K562 (cell line): ENCODE results near the gene KCNQ2. TPM values are rescaled to one million over a fixed set of nuclear protein-coding genes. Genes with fewer than 3 reads are reported as not detected.

Experiments
- ATAC-seq: fragments of 200-7000 bp; cut with Tn5 transposase; 3 replicates; pipeline ENCODE4 v1.9.1; 2020; ENCODE audit warnings: moderate library complexity
- BruUV-seq: library from RNA; stranded (reverse); fragments of 400-500 nt; replicated peaks from 2 replicates; lab custom pipeline; 2021; lab: Mats Ljungman, UMichigan
- CTCF ChIA-PET: fragments of 300-600 bp; formaldehyde crosslinking; extraction: SDS; loops from one replicate; lab custom pipeline; 2021; ENCODE audit warnings: low intra/inter-chr PET ratio; lab: Yijun Ruan, JAX
- POLR2A ChIA-PET: fragments of 300-600, 350-650 bp; sonication (Branson Sonifier 250); formaldehyde crosslinking; extraction: SDS; loops from one replicate; lab custom pipeline; 2021; ENCODE audit warnings: antibody characterized with exemption, inconsistent platforms; lab: Yijun Ruan, JAX
- DNase-seq, 4 experiments: peaks; one replicate each; pipeline versions ENCODE4 v3.0.0 to v3.0.0-alpha.2; 2011 to 2018; ENCODE audit warnings: low spot score in 3 of 4, mixed read lengths in 3 of 4; ENCODE audit errors: extremely low read depth in 1 of 4
- FAIRE-seq: peaks from 2 replicates; lab custom pipeline; 2011; peaks lifted over from hg19 to GRCh38; lab: Jason Lieb, UNC
- H2AFZ ChIP-seq: 2 replicates; pipeline ENCODE4 v1.6.0; 2011; ENCODE audit warnings: low read depth, low read length, control low read depth, inconsistent platforms
- H3K27ac ChIP-seq: fragments of 200-600 bp; 3 replicates; pipeline ENCODE4 v1.8.0; 2011; ENCODE audit warnings: low read depth, mild to moderate bottlenecking, control low read depth, inconsistent platforms, low read length, moderate library complexity, mixed read lengths; ENCODE audit errors: extremely low read depth
- H3K27me3 ChIP-seq, 2 experiments: fragments of 300-600 bp in 1 of 2; 2 replicates in 1 of 2; 3 replicates in 1 of 2; pipeline versions ENCODE4 v1.6.0 to v1.8.0; 2011; ENCODE audit warnings: inconsistent platforms in 2 of 2, low read length in 2 of 2, mild to moderate bottlenecking in 1 of 2, mixed read lengths in 1 of 2, moderate library complexity in 1 of 2; ENCODE audit not compliant: control insufficient read depth in 2 of 2, insufficient read depth in 2 of 2
- H3K36me3 ChIP-seq: fragments of 300-600 bp; 3 replicates; pipeline ENCODE4 v1.8.0; 2011; ENCODE audit warnings: mild to moderate bottlenecking, low read length, inconsistent platforms; ENCODE audit not compliant: control insufficient read depth, insufficient read depth
- H3K4me1 ChIP-seq, 2 experiments: fragments of 200-600 bp in 1 of 2; replicated peaks in 1 of 2; 2 replicates in 1 of 2; 3 replicates in 1 of 2; pipeline versions ENCODE4 v1.5.1 to v1.8.0; 2011; ENCODE audit warnings: inconsistent platforms in 2 of 2, low read length in 2 of 2, mild to moderate bottlenecking in 1 of 2, mixed read lengths in 1 of 2, moderate library complexity in 1 of 2; ENCODE audit not compliant: control insufficient read depth in 2 of 2, insufficient read depth in 2 of 2
- H3K4me2 ChIP-seq: 2 replicates; pipeline ENCODE4 v1.6.1; 2011; ENCODE audit warnings: low read length, control low read depth, inconsistent platforms, mixed read lengths; ENCODE audit not compliant: insufficient read depth
- H3K4me3 ChIP-seq: fragments of 200-600 bp; sonication (generic), shearing (Covaris generic); 2 replicates; pipeline ENCODE4 v1.5.1; 2016; ENCODE audit warnings: control low read depth, inconsistent platforms
- H3K79me2 ChIP-seq: fragments of 200-600 bp; 3 replicates; pipeline ENCODE4 v1.8.0; 2011; ENCODE audit warnings: low read length, inconsistent platforms; ENCODE audit not compliant: control insufficient read depth, insufficient read depth
- H3K9ac ChIP-seq, 2 experiments: 2 replicates each; pipeline versions ENCODE4 v1.6.0 to v1.6.1; 2011; ENCODE audit warnings: low read depth in 2 of 2, low read length in 2 of 2, control low read depth in 1 of 2, inconsistent platforms in 1 of 2, mild to moderate bottlenecking in 1 of 2, mixed read lengths in 1 of 2; ENCODE audit not compliant: insufficient read depth in 1 of 2
- H3K9me1 ChIP-seq: one replicate; pipeline ENCODE4 v1.6.0; 2011; ENCODE audit warnings: inconsistent platforms, mild to moderate bottlenecking, low read length, moderate library complexity; ENCODE audit not compliant: control insufficient read depth, insufficient read depth
- H3K9me3 ChIP-seq: replicated peaks from 2 replicates; pipeline ENCODE4 v1.5.1; 2011; ENCODE audit warnings: low read depth, low read length, inconsistent platforms; ENCODE audit not compliant: control insufficient read depth, insufficient read depth
- H4K20me1 ChIP-seq: replicated peaks from 2 replicates; pipeline ENCODE4 v1.6.1; 2011; ENCODE audit warnings: low read length, inconsistent platforms, mixed read lengths; ENCODE audit not compliant: control insufficient read depth, insufficient read depth
- BMI1 ChIP-seq: fragments of 150-350 bp; IDR thresholded peaks from 2 replicates; pipeline ENCODE4 v1.6.1; 2014; ENCODE audit warnings: low read length
- CHCHD3 ChIP-seq: fragments of 250-450 bp; sonication (Bioruptor Pico); IDR thresholded peaks from 2 replicates; pipeline ENCODE4 v2.1.2; 2022; ENCODE audit warnings: mild to moderate bottlenecking
- FOXA3 ChIP-seq, 2 experiments: fragments of 450-650 bp in 1 of 2; sonication (generic) in 1 of 2; formaldehyde crosslinking; IDR thresholded peaks in 1 of 2; conservative IDR thresholded peaks in 1 of 2; 2 replicates each; pipeline versions ENCODE4 v1.4.0 to v1.8.0; 2020 to 2022; ENCODE audit warnings: mild to moderate bottlenecking in 2 of 2, missing genetic modification reagents in 1 of 2
- FOXK1 ChIP-seq: sonication (generic); formaldehyde crosslinking; IDR thresholded peaks from 2 replicates; pipeline ENCODE4 v1.8.0; 2022; ENCODE audit warnings: missing genetic modification reagents, mild to moderate bottlenecking, borderline replicate concordance
- HDGF ChIP-seq: fragments of 450-650 bp; IDR thresholded peaks from 2 replicates; pipeline ENCODE4 v1.6.1; 2016
- KLF6 ChIP-seq: fragments of 250-450 bp; sonication (Bioruptor Pico); IDR thresholded peaks from 2 replicates; pipeline ENCODE4 v1.4.0; 2020; ENCODE audit warnings: mild to moderate bottlenecking, moderate library complexity, borderline replicate concordance
- PURB ChIP-seq: sonication (generic); formaldehyde crosslinking; IDR thresholded peaks from 2 replicates; pipeline ENCODE4 v1.9.0; 2021; ENCODE audit warnings: low read depth, mild to moderate bottlenecking, missing genetic modification reagents
- RNF219 ChIP-seq: fragments of 250-450 bp; sonication (Bioruptor Pico); IDR thresholded peaks from 2 replicates; pipeline ENCODE4 v1.5.0; 2022; ENCODE audit warnings: mild to moderate bottlenecking
- SNRNP70 ChIP-seq: fragments of 200-400 bp; formaldehyde crosslinking; optimal IDR thresholded peaks from 2 replicates; pipeline ENCODE3; 2017; ENCODE audit warnings: low read depth, low read length
- THAP12 ChIP-seq: fragments of 250-450 bp; sonication (Bioruptor Pico); IDR thresholded peaks from 2 replicates; pipeline ENCODE4 v1.9.0; 2021; ENCODE audit warnings: mild to moderate bottlenecking, inconsistent platforms
- YBX1 ChIP-seq: fragments of 450-650 bp; IDR thresholded peaks from 2 replicates; pipeline ENCODE4 v1.7.1; 2016; ENCODE audit warnings: mild to moderate bottlenecking
- ZNF408 ChIP-seq: fragments of 250-450 bp; sonication (Bioruptor Pico); IDR thresholded peaks from 2 replicates; pipeline ENCODE4 v1.4.0; 2020; ENCODE audit warnings: low read depth, mild to moderate bottlenecking, moderate library complexity
- ZNF561 ChIP-seq: fragments of 450-650 bp; formaldehyde crosslinking; conservative IDR thresholded peaks from 2 replicates; pipeline ENCODE4 v1.4.0; 2020; ENCODE audit warnings: mild to moderate bottlenecking, moderate library complexity
- WGBS: fragments of 100-300 bp; shearing (Covaris generic); methylation state at CpG from one replicate; pipeline ENCODE4 v1.1.6; 2016; ENCODE audit warnings: low coverage, mixed read lengths; ENCODE audit not compliant: insufficient coverage; ENCODE audit errors: missing lambda C conversion rate; 5-methylcytosine and 5-hydroxymethylcytosine counted together
- in situ Hi-C: fragments of 300-500 bp; cut with MboI; formaldehyde crosslinking; loops from 4 replicates; pipeline ENCODE4 v1.15.0; 2018; ENCODE audit warnings: inconsistent platforms, mixed read lengths
- intact Hi-C: fragments of 100-400 bp; cut with micrococcal nuclease; formaldehyde crosslinking; loops from 2 replicates; pipeline ENCODE4 v1.14.2; 2022
- polyA plus RNA-seq, 8 experiments: library from polyadenylated mRNA; depleted of rRNA in 4 of 8; stranded (reverse) in 5 of 8; unstranded in 3 of 8; fragments of >200 nt; fragmentation: Nextera tagmentation in 2 of 8; fragmentation: Illumina TruSeq in 1 of 8; extraction: Ambion mirVana in 2 of 8; extraction: Trizol in 1 of 8; gene quantifications; 2 replicates each; pipeline versions ENCODE4 v1.2.1 to v1.2.3, GENCODE V29; 2011 to 2014; ENCODE audit warnings: inconsistent platforms in 1 of 8, missing spikeins in 1 of 8
- total RNA-seq, 7 experiments: library from RNA; depleted of rRNA in 6 of 7; stranded (reverse); fragments of >200 nt in 6 of 7; fragmentation: Illumina TruSeq in 2 of 7; extraction: Trizol in 2 of 7; gene quantifications; 2 replicates each; pipeline versions ENCODE4 v1.2.1 to v1.2.3, GENCODE V29; 2011 to 2021; ENCODE audit warnings: low replicate concordance in 1 of 7

KCNQ2 gene
- total and polyA plus RNA-seq, 9 of the 15 experiments (the other 6 are each of a cell fraction or from before 2014, with no cell fraction given) = 0.13 to 0.16 TPM; not detected in 7

GRCh38 chr20:63363981-63364561 is 108.4 kb downstream of the KCNQ2 start:
- H3K9ac ChIP-seq = no peak overlapping the region; a peak in 1 of 4 replicates
- no TSS peak for BruUV-seq
- H3K4me1 ChIP-seq = peaks cover 0 to 25% of the 10 kb centered on the region in 2 experiments; a peak in 2 of 5 replicates
- no peak overlapping the region for H3K27ac ChIP-seq
- H4K20me1 ChIP-seq = no peaks in the 10 kb centered on the region; the same call in none of the 2 replicates
- no peak overlapping the region for H3K4me2 ChIP-seq
- no peak overlapping the region for H2AFZ ChIP-seq
- H3K9me1 ChIP-seq = no peaks in the 10 kb centered on the region
- WGBS = 4% methylated on average over 18 of the region's 19 CpGs
- intact Hi-C loops (no loop called here), in situ Hi-C loops (no loop called here)
- peaks cover 8 to 56% of the 10 kb centered on the region in 2 experiments; a peak in 4 of 5 replicates for H3K27me3 ChIP-seq
- no peak overlapping the region for H3K4me3 ChIP-seq
- CTCF ChIA-PET = no interaction called here
- no peak for TF ChIP-seq CHCHD3 (CRISPR knock-in tag)
- TF ChIP-seq SNRNP70 = no peak
- TF ChIP-seq KLF6 (CRISPR knock-in tag) = no peak
- no peak for TF ChIP-seq FOXK1 (CRISPR knock-in tag)
- TF ChIP-seq ZNF561 (CRISPR knock-in tag) = no peak
- no peak for TF ChIP-seq PURB (CRISPR knock-in tag)
- TF ChIP-seq YBX1 = no peak
- no peak for TF ChIP-seq HDGF
- no peak for TF ChIP-seq RNF219 (CRISPR knock-in tag)
- TF ChIP-seq THAP12 = no peak
- no peak for TF ChIP-seq BMI1
- TF ChIP-seq ZNF408 (CRISPR knock-in tag) = no peak
- TF ChIP-seq FOXA3 (CRISPR knock-in tag; conservative IDR thresholded peaks at IDR 0.05 in 1 of 2, IDR thresholded peaks at IDR 0.05 in 1 of 2) = no peak
- POLR2A ChIA-PET = interaction anchor here (0.9 kb wide), 1 partner anchor 9 kb away, joined by 3 read pairs; no protein-coding TSS in a partner anchor
- H3K9me3 ChIP-seq = no peaks in the 10 kb centered on the region
- DNase-seq = no peak
- H3K79me2 ChIP-seq = no peaks in the 10 kb centered on the region
- no peak for ATAC-seq
- no peaks in the 10 kb centered on the region for H3K36me3 ChIP-seq
- no peak for FAIRE-seq
